ENCODE results near the gene SERPINB1. TPM values are rescaled to one million over a fixed set of nuclear protein-coding genes. Genes with fewer than 3 reads are reported as not detected.

The SERPINB1 gene
- total and polyA plus RNA-seq, 2 donors from 2014 or later: 37.4 to 86.4 TPM

GRCh38 chr6:2885967-2886735 is 44.5 kb upstream of the SERPINB1 start:
- Histone ChIP-seq H3K36me3 (ENCODE audit: control insufficient read depth in 2 of 3, insufficient read depth in 3 of 3, low read length in 3 of 3) (peaks cover 0 to 6% (median 0%) of the 10 kb centered on the region in 3 donors), H3K27me3 (ENCODE audit: control insufficient read depth, insufficient read depth, low read length) (no peaks in the 10 kb centered on the region), H3K27ac (ENCODE audit: low read depth in 2 of 2, low read length in 2 of 2) (no peak overlapping the region), H3K9ac (ENCODE audit: low read length in 3 of 3) (no peak overlapping the region), H3K4me3 (ENCODE audit: low read length in 3 of 3) (no peak overlapping the region), H3K9me3 (ENCODE audit: control insufficient read depth in 2 of 3, insufficient read depth in 1 of 3, low read length in 3 of 3) (no peaks in the 10 kb centered on the region), H3K4me1 (ENCODE audit: control insufficient read depth in 2 of 3, insufficient read depth in 2 of 3, low read depth in 1 of 3, low read length in 3 of 3) (no peaks in the 10 kb centered on the region)
- intact Hi-C loops (cut with DNase I): no loop called here
- no peak for FAIRE-seq
- no peak for TF ChIP-seq CTCF (IDR thresholded peaks at IDR 0.05; ENCODE audit: borderline replicate concordance, extremely low read depth, insufficient read depth)
- DNase-seq: no peak

GRCh38 chr6:2884804-2885203 is 43.1 kb upstream of the SERPINB1 start:
- no peak for DNase-seq
- no peaks in the 10 kb centered on the region for H3K4me1 ChIP-seq (ENCODE audit: control insufficient read depth in 2 of 3, insufficient read depth in 2 of 3, low read depth in 1 of 3, low read length in 3 of 3)
- no peaks in the 10 kb centered on the region for H3K36me3 ChIP-seq (ENCODE audit: control insufficient read depth in 2 of 3, insufficient read depth in 3 of 3, low read length in 3 of 3)
- no peak overlapping the region for H3K27ac ChIP-seq (ENCODE audit: low read depth in 2 of 2, low read length in 2 of 2)
- intact Hi-C loops (cut with DNase I): no loop called here
- no peak for FAIRE-seq
- no peaks in the 10 kb centered on the region for H3K27me3 ChIP-seq (ENCODE audit: control insufficient read depth, insufficient read depth, low read length)
- no peak overlapping the region for H3K4me3 ChIP-seq (ENCODE audit: low read length in 3 of 3)
- TF ChIP-seq CTCF (IDR thresholded peaks at IDR 0.05; ENCODE audit: borderline replicate concordance, extremely low read depth, insufficient read depth): no peak
- H3K9me3 ChIP-seq (ENCODE audit: control insufficient read depth in 2 of 3, insufficient read depth in 1 of 3, low read length in 3 of 3): no peaks in the 10 kb centered on the region
- H3K9ac ChIP-seq (ENCODE audit: low read length in 3 of 3): no peak overlapping the region

- FAIRE-seq: no peak
- intact Hi-C loops (cut with DNase I): no loop called here
Observed at GRCh38 chr6:2883673-2884072, 42.0 kb upstream of the SERPINB1 start.

More at GRCh38 chr6:2883673-2884072, 42.0 kb upstream of the SERPINB1 start:
- Histone ChIP-seq H3K36me3 (ENCODE audit: control insufficient read depth in 2 of 3, insufficient read depth in 3 of 3, low read length in 3 of 3) (no peaks in the 10 kb centered on the region), H3K27me3 (ENCODE audit: control insufficient read depth, insufficient read depth, low read length) (no peaks in the 10 kb centered on the region), H3K9ac (ENCODE audit: low read length in 3 of 3) (no peak overlapping the region), H3K4me1 (ENCODE audit: control insufficient read depth in 2 of 3, insufficient read depth in 2 of 3, low read depth in 1 of 3, low read length in 3 of 3) (no peaks in the 10 kb centered on the region), H3K9me3 (ENCODE audit: control insufficient read depth in 2 of 3, insufficient read depth in 1 of 3, low read length in 3 of 3) (no peaks in the 10 kb centered on the region), H3K4me3 (ENCODE audit: low read length in 3 of 3) (no peak overlapping the region), H3K27ac (ENCODE audit: low read depth in 2 of 2, low read length in 2 of 2) (no peak overlapping the region)
- DNase-seq: no peak
- TF ChIP-seq CTCF (IDR thresholded peaks at IDR 0.05; ENCODE audit: borderline replicate concordance, extremely low read depth, insufficient read depth): no peak

Data from kidney (tissue), 14 donors.